GM21423 (cell line): ENCODE measurements around the gene ATG12.
A peak's percentile ranks its signal among the peaks of the same experiment; 100 is the strongest.
"Not testable (repeated sequence)": the region's sequence is repeated elsewhere in the genome, so short reads cannot be mapped to it uniquely, and the experiment has no call there.

Experiments
- ATAC-seq: cut with Tn5 transposase; IDR thresholded peaks from one replicate; pipeline ENCODE4 v1.9.1; 2021; ENCODE audit warnings: mild to moderate bottlenecking, moderate library complexity; ENCODE audit not compliant: unreplicated experiment

The ATG12 gene

GRCh38 chr5:115841382-115842088 is at the start of gene ATG12, which contains the start of gene AP3S1:
TSS of gene ATG12 (minus strand) at chr5:115841565. CDS start at chr5:115841552, 13 bp downstream.
TSS of gene AP3S1 (plus strand) at chr5:115841935. CDS start at chr5:115842038, 103 bp downstream.
- peak; percentile 79 for ATAC-seq

DNA sequence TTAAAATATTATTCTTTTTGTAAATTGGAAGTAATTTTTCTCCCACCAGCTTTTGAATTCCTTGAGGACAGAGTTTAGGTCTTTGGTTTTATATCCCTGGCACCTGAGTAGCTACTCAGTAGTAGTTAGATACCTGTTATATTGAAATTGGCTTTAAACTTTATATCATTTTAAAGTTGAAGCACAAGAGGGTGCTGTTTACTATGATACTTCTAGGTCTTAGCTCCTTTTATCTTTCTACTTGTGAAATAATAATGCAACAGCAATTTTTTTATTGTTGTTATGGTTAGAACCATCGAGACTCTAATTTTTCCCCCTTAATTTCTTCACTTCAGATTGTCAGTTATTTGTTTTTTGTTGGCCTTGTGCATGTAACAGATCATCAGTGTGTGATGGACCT is 46.7 kb upstream of the ATG12 start:
- ATAC-seq = no peak

DNA sequence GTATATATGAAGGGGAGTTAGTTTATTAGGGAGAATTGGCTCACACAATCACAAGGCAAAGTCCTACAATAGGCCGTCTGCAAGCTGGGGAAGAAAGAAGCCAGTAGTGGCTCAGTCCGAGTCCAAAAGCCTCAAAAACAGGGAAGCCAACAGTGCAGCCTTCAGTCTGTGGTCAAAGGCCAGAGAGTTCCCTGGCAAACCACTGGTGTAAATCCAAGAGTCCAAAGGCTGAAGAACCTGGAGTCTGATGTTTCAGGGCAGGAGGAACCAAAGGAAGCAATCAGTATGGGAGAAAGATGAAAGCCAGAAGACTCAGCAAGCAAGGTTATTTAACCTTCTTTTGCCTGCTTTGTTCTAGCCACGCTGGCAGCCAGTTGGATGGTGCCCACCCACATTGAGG is 43.8 kb upstream of the ATG12 start:
- ATAC-seq = not testable (repeated sequence)

DNA sequence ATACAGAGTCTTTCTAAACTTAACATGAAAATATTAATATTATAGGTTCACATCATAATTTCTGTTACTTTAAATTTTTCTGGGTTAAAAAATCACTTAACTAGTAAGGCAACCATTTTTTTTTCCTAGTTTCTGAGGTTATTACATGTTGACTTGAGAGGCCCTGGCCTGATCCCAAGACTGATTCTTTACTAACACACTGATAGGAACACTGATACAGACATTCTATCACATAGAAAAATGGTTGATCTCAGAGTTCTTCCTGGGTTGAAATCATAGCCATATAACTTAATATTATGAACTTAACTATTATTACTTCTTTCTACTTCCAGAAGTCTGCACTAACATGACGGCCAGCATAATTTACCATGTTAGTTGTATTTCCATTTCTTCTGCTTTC is 43.3 kb upstream of the ATG12 start:
- no peak for ATAC-seq

DNA sequence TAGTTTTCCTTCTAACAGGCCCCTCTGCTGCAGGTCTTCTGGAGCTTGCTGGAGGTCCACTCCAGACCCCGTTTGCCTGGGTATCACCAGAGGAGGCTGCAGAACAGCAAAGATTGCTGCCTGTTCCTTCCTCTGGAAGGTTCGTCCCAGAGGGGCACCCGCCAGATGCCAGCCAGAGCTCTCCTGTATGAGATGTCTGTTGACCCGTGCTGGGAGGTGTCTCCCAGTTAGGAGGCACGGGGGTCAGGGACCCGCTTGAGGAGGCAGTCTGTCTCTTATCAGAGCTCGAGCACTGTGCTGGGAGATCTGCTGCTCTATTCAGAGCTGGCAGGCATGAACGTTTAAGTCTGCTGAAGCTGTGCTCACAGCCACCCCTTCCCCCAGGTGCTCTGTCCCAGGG is 41.1 kb upstream of the ATG12 start:
- not testable (repeated sequence) for ATAC-seq

DNA sequence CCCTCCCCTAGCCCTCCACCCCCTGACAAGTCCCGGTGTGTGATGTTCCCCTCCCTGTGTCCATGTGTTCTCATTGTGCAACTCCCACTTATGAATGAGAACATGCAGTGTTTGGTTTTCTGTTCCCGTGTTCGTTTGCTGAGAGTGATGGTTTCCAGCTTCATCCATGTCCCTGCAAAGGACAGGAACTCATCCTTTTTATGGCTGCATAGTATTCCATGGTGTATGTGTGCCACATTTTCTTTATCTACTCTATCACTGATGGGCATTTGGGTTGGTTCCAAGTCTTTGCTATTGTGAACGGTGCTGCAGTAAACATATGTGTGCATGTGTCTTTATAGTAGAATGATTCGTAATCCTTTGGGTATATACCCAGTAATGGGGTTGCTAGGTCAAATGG is 36.0 kb upstream of the ATG12 start:
- ATAC-seq = not testable (repeated sequence)

GRCh38 chr5:115875447-115875846 is 34.1 kb upstream of the ATG12 start:
- no peak for ATAC-seq

DNA sequence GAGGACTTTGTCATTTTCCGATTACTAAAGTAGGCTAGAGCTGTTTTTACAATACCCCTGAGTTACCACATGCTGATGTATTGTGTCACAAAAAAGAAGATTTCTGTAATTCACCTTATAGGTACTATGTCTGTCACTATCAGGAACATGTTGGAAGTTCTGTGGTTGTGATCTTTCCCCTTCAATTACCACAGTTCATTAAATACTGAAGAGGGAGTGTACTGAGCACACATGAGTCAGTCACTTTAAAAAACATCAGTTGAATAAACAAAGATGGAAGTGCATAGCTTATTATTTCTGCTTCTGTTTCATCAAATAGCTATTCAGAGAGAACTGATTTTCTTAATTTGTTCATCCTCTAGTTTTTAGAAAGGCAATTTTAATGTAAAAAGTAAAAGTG is 32.0 kb upstream of the ATG12 start:
- ATAC-seq = no peak

DNA sequence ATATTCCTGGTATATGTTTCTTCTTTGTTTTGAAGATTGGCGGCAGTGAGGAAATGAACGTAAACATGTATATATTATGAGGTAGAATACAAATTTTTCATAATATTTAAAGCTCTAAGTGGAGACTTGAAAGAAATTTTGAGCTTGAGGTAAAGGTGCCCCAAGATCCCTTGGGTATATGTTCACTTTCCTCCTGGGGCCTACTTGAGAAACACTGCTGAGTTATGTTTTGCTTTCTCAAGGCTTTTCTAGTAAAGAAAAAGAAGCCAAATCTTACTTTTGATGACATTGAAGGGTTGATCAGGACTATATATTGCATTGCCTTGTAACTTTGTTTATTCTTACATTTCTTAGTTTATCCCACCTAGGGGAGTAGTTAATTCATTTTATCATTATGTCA is 31.1 kb upstream of the ATG12 start:
- no peak for ATAC-seq

- no peak for ATAC-seq
These were observed 28.0 kb upstream of the ATG12 start for GRCh38 chr5:115869256-115869795.

DNA sequence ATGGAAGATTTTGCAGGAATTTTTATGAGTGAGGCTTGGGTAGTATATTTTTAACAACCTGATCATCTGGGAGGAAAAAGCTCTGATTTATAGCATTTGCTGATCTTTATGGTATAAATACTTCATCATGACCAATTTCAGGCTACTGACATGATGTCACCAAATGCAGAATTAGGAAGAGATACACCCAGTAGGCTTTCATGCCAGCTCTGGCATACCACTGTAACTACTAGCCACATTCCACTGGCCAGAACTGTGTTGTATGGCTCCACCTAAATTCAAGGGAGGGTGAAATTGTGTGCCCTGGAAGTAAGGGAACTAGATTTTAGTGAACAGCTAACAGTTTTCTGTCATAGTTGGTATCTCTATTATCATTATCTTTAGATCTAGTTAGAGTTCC is 18.0 kb upstream of the ATG12 start:
- no peak for ATAC-seq

DNA sequence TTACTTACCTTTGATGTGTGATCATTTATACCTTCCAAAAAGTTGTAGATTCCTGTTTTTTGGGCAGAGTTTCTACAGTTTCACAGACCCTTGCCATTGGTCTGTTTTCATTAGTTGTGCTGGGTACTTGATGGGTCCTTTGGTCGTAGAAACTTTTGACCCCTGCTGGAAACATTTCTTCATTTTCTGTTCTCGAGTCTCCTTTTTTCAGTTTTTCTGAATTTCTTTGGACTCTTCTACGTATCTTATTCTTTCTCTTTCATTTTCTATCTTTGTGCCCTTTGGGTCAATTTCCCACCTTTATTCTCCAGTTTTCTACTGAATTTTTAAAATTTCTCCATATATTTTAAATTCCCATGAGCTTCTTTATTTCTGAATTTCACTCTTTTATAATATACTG is 17.0 kb upstream of the ATG12 start:
- no peak for ATAC-seq

DNA sequence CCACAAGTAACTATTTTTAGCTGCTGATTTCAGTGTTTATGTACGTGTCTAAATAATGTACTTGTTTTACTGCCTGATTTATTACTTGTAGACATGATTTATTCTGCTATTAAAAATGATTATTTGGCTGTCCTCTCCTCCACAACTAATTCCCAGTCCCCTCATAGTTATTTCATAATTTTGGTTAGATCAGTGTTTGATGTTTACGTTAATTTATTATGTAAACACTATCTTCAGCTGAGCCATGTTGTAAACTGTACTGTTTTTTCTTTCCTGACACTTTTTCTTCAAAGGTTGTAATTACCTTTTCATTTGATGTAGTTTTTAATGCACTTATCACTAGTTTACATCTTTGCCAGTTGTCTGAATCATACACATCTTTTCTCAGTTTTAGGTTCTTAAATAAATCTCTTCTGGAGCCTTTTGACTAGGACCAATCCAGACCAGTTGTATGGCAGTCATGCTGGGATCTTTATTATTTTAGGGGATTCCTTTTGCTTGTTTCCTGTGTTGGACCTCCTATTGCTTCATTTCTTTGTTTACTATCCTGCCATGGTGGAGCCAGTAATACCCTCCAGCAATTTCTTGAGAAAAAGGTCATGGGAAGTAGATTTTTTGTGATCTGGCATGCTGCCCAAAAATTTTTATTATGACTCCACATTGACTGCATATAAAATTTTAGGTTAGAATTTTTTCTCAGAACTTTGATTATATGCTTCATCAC is 16.4 kb upstream of the ATG12 start:
- no peak for ATAC-seq

DNA sequence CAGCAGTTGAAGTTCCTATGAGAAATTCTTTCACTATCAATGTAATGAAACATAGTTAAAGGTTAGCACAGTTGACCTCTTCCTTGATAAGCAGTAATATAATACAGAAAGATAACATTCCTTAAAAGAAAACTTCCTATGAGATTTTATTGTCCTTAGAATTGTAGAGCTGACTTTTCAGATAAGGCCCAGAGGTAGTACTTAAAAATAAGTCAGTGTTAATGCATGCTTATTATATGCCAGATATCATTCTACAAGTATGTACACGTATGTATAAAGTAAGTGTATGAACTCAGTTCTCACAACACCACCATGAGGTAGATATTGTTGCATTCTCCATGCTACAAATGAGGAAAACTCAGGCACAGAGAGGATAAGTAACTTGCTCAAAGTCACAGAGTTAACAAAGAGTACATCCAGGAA is 15.7 kb upstream of the ATG12 start:
- no peak for ATAC-seq

GRCh38 chr5:115855959-115856358 is 14.6 kb upstream of the ATG12 start:
- ATAC-seq = no peak

GRCh38 chr5:115854139-115854538 is 12.8 kb upstream of the ATG12 start:
- ATAC-seq = no peak

DNA sequence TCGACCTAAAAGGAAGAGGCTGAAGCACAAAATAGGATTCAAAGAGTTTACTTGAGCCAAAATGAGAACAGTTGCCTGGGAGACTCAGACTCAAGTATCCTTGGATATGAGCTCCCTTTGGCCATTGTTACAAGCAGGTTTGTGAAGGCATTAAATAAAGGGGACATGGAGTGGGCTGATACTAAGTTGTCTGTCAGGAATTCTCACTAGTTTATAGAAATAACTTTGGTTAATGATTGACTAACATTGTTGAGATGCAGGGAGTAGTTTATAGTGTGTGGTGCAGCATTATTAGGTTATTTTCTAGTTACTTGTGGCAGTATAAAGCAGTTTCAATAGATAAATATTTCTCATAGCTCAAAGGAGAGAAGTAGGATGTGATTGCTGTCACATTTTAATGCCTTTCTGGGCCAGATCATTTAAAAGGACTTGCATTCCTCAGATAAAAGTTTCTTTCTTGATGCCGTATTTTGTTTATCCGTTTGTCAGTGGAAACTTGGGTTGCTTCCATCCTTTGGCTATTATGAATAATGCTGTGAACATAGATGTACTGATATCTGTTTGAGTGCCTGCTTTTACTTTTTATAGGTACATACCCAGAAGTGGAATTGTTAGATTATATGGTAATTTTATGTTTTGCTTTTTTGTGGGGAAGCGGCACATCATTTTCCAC is 9.5 kb upstream of the ATG12 start:
- ATAC-seq = no peak

- ATAC-seq = no peak
These were observed 8.0 kb upstream of the ATG12 start for GRCh38 chr5:115849258-115849798.

GRCh38 chr5:115847290-115847689 is 5.9 kb upstream of the ATG12 start:
- no peak for ATAC-seq

DNA sequence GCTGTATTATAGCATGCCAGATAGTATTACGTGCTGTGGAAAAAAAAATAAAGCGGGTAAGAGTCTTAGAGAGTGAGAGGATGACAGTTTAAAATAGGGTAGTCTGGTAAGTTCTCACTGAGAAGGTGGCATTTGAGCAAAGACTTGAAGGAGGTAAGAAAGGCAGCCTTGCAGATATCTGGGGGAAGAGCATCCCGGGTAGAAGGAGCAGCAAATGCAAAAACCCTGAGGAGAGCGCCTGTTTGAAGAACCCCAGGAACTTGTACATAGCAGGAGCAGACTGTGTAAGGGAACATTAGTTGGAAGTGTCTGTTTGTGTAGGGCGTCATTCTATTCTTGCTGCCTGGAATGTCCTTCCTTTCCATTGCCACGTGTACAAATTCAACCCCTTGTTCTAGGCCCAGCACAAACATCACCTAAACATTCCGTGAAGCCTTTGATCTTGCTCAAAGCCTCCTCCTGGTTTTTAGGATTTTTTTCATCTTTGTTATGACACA is 3.0 kb upstream of the ATG12 start:
- no peak for ATAC-seq
